ENCODE measurements around the gene PARD3.

The PARD3 gene

DNA sequence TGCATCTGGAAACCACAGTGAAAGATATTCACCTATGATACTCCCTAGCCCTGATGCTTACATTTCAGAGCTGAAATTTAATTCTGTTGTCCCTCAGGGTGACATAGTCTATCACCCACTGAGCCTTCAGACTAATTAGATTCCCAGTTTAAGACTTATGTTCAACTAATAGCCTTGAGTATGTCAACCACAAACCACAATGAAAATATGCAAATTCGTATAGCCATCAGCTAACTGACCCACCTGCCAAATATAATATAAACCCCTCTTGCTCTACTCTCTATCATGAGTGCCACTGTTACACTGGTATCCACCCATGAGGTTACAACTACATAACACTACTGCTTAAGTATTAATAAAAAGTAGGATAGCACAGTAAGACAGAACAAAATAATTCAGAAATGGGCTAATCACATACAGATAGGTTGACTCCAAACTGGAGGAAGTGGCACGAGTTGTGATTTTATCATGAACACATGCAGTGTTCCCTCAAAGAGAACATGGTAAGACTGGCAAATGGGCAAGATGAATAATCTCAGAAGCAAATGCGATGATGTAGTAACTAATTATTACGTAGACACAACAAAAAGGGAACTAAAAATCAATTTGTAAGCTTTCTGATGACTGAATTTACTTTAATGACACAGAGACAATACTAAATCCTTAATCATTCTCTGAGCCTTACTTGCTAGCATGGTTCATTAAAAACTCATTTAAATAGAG is 290.6 kb downstream of the PARD3 start:
- no peak for DNase-seq

DNA sequence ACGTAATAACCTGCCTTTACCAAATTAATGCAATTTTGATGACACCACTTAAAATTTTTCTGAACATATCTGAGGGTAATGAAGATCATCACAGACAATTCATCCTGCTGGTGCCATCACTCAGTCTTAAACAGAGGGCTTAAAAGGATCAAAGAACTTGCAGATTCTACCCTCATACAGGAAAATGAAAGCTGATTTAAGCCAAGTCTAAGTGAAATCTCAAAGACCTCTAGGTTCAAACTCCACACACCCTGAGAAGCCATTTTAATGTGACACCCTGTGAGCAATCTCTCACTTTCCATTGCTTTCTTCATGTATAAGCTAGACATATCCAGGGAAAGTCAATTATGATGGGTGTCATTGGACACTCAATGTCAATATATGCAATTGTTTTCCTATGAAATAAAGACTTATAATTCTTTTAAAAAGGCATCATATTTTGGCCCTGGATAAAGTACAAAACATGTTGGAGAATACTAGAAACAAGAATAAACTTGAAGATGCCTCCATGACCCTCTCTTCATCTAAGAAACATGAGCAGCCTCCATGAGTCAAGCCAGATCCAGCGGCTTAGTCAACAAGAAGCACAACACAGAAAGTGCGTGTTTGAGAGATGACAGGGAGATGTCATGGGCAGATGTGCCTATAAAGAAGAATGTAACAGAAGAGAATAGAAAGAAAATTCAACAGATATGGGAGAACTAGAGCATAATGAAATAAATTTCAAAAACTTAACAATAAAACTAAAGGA is 291.9 kb downstream of the PARD3 start:
- no peak for DNase-seq

DNA sequence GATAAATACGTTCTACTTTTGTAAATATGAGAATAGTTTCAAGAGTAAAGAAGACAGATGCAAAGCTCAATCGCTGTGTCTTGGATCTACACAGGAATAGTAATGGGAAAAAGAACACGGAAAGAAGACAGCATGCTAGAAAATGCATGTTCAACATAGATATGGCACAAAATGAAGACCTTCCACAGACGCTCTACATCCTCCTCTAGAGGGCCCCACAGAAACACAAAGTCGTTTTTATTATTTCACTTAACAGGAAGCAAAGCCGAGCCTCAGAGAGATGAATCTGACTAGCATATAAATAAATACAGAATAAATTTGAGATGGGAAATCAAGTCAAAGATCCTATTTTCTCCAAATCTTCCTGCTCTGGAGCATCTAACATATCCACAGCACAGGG is 292.6 kb downstream of the PARD3 start:
- no peak for DNase-seq

DNA sequence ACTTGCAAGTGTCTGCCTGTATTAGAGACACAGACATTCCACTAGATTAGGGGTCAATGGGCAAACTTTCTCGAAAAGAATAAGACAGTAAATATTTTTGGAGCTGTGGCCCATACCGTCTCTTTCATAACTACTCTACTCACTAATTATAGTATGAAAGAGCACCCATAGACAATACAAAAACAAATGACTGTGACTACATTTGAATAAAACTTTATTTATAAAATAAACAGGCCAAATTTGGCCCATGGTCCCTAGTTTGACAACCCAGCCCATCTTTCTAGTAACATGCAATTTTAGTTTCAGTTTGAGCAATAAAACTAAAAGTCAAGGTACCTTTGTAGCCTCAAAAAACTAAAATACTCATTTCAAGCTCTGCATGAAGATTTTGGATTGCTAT is 294.6 kb downstream of the PARD3 start:
- no peak for DNase-seq

DNA sequence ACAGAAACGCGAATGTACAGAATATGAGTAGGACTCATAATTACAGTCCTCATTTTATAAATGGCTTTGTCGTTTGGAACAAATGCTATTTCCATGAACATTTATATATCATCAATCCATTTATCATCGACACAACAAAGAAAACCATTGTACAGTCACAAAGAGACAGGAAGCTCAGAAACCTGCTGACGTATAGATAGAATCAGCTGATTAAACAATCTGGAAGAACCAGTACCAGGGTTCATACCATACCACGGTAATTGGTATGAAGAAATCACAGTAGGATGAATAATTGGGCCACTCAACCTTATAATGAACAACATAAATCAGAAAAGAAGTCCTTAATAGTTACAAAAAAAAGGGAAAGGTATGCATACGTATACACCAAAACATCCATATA is 295.0 kb downstream of the PARD3 start:
- no peak for DNase-seq

DNA sequence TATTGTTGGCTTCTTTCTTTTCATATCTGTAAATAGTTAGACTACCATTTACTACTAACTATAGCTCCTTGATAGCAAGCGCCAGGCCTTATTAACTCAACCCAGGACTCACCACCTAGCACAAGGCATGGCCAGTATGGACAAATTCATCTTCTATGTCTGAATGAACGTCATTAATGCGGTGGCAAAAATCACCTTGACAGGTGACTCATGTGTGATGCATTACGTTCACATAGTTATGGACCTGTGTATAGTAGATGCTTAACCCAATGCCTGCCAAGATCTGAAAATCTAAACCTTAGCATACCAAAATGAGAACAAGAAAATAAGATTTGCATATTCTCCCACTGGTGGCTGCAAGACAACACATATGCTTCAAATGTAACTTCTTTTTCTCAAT is 300.8 kb downstream of the PARD3 start:
- no peak for DNase-seq

DNA sequence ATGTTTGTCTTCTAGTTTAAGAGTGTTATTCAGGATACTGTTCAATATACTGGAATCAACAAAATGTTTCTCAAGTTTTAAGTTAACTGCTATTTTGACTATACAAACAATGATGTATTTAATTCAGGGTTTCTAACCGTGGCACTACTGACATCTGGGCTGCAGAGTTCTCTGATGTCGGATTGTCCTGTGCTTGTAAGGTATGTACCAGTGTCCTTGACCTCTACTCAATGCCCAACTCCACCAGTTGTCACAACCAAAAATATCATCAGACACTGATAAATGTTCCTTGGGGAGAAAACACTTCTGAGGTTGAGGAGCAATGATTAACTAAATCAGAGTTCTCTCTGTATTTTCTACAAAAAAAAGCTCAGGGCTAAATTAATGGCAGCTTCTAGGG is 301.5 kb downstream of the PARD3 start:
- no peak for DNase-seq

DNA sequence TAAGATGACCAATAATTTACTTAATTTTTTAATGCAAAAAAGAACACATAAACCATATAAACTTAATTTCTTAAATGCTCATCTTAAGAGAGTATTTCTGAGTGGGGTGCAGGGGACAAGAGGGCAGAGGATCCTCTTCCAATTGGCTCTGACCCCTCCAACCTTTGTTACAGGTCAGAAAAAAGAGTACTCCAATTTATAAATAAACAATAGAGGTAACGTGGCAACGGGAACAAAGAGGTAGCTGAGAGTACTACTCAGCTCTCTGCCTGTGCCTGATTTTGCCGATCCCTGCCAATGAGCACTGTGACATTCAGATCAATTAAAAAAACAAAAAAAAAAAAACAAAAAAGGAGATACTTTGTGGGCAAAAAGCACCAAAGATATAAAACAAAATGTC is 307.9 kb downstream of the PARD3 start:
- no peak for DNase-seq

DNA sequence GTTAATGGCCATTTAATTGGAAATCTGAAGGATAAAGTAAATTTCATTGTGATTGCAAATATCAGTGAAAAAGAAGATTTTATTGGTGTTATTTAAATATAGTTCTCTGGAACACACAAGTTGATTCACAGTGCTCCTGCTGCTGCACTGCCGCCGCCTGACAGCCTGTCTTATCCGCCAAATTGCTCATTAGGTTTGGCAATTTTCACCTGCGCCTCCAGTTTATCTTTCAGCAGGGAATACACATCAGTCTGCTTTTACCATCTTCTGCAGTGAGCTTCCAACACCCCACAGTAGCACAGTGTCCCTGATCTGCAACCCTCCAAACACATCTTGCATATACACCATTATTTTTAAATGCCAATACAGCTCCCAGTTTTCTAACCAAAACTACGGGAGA is 308.3 kb downstream of the PARD3 start:
- DNase-seq: no peak

DNA sequence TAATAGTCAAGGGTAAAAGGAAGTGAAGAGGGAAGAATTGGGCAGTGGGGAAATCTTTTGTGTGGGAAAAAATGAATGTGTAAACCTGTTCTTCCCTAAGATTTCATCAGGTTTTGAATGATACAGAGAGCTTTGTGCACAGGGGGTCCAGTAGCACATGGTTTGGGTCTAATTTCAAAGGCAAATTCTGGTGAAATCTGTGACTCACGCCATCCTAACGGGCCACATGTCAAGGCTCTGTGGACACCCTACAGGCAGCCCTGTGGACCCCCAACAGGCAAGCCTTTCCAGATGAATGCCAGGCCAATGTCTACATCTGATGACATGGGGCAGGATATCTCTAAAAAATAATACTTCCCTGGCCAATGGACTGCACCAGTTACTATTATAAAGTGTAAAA is 309.8 kb downstream of the PARD3 start:
- DNase-seq: no peak

DNA sequence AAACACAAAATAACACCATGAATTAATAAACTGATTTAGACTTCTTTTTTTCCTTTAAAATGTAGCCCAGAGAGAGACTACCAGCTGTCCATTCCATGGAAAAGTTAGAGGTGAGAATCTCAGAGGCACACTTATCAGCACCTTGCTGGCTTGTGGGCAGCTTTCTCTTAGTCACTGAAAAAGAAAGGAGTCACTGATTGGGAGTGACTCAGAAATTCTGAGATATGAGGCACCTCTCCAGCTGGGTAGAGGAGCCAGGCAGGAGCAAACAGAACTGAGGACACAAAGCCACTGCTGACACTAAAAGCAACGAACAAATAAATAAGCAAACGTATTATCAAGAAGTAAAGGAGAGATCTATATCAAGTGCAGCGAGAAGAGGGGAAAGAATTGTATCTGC is 310.6 kb downstream of the PARD3 start:
- no peak for DNase-seq

DNA sequence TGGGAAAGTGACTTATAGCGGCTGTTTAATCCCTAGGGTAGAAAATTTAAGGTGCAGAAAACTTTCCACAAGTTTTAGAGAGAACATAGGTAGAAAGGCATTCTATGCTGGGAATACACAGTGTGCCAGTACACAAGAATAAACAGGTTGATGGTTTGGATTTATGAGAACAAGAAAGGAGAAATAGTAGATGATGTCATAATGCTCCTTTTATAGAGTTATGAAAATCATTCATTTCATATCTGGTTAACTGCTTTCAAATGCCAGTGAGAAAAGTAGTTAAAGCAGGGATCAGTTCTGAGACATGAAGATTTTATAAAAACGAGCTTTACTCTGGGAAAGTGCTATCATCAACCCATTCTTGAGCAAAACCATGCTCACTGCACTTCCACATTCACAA is 311.4 kb downstream of the PARD3 start:
- DNase-seq: no peak

DNA sequence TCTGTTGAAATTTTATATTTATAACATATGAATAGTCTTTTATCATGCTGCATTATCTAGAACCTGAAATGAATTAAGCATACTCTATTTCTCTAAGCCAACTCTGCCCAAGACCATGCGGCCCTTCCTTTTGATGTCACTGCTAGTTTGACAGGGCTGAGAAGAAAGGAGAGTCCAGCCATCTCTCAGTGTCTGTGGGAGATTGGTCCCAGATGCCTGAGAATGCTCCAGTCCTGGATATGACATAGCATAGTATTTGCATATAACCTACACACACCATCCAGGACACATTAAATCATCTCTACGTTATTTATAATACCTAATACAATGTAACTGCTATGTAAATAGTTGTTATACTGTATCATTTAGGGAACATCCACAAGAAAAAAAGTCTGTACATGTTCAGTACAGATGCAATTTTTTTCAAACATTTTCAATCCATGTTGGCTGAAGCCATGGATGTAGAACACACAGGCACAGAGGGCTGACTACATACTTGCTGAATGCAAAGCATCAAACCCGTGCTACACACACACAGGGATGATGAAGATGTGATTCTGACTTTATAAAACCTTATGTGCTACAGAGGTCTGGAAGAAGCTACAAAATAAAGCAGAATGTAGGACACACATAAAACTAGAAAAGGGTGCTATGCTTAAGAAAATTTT is 315.4 kb downstream of the PARD3 start:
- DNase-seq: no peak

DNA sequence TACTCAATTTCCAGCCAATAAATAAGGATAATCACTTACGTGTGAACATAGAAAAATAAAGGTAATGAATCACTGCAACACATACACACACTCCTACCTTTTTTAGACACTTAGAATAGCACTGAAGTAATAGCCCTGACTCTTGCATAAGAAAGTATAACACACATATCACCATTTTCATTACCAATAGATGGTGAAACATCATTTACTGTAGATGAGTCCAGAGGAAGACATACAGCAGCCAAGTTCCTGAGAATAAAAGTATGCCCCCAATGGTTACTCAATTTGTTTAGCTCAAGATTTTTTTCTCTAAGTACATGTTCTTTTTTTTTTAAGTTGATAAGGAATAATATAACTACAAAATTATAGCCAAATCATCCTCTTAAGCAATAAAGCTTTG is 316.3 kb downstream of the PARD3 start:
- DNase-seq: no peak

DNA sequence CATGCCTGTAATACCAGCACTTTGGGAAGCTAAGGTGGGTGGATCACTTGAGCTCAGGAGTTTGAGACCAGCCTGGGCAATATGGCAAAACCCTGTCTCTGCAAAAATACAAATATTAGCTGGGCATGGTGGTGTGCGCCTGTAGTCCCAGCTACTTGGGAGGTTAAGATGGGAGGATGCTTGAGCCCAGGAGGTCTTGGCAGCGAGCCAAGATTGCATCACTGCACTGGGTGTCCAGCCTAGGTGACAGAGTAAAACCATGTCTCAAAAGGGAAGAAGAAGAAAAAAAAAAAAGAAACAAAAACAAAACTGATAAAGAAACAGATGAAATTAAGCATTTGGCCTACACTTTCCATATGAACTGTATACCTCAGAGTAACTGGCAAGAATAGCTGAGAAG is 319.2 kb downstream of the PARD3 start:
- DNase-seq: no peak

DNA sequence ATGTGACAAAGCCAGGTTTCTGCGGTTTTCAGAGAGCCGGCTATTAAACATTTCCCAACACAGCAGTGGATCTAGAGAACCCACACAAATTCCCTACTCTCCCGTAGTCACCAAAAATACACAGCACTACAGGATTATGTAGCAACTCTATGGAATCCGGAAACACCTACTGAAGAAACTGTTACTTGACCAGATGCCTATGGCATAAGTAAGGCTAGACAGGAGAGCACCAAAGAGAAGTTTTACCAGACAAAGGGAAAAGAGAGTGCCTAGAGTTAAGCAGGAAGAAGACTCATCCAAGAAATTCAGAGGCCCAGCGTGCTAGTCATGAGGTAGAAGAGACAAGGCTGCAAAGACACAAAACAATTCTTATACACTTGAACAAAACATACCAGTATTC is 321.1 kb downstream of the PARD3 start:
- no peak for DNase-seq

DNA sequence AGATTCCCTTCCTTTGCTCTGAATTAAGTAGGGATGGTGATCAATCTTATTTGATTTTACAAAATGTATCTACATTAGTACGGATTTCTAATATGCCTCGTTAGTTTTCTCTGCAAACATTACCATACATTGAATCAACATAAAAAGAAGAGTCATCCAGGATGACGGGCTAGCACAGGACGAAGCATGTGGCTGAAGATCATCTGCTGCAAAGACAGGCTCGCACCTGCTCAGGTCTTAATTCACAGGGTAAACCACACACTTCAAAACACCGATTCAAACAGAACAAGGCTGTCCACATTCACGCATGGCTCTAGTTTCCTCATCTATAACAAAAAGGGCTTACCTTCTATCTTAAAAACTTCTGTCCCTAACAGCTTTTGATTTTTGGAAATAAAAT is 323.0 kb downstream of the PARD3 start:
- DNase-seq: peak in 1 of 2 experiments; percentile 11

DNA sequence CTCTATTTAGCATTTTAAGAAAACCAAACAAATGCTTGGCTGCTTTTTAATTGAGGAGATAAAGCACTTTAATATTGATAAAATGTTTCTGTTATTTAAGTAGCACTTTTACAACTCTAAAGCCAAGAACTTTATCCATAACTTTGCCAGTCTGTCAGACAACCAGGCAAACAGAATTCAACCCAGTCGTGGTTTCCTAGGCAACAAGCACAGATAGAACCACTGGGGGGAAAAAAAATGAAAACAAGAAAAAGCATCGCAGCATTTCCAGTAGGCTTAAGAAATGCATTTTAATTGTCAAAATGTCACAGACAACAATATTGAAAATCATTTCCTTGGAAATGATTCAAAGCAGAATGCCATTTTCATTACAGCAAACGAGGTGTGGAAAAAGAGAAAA is 323.4 kb downstream of the PARD3 start:
- no peak for DNase-seq

DNA sequence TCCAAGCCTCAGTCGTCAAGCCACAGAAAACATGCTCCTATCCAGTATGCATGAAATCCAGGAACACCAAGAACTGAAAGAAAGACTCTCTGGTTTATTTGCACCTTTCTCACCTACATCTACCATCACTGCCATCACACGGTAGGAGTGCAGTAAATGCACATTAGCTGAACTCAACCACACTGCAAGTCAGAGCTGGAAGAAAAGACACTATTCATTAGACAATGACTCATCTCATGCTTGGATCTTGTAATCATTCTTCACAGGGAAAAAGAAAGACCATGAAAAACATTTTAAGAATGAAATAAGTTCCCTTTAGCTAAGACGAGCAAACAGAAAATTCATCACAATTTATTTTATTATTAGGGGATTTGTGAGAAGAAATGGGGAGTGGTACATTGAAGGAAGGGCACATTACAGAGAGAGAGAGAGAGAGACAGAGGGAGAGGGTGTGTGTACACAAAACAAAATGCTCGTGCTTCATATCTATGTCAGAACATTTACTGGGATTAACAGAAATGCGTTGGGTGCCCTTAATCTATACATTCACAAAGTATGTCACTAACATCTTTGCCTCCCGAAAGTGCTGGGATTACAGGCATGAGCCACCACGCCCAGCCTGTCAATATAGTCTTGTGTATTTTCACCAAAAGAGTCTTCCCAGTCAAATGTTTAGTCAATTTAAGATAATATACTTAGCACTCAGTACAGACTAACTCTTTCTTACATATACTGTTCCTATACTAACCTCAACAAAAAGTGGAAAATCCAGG is 324.9 kb downstream of the PARD3 start:
- no peak for DNase-seq

DNA sequence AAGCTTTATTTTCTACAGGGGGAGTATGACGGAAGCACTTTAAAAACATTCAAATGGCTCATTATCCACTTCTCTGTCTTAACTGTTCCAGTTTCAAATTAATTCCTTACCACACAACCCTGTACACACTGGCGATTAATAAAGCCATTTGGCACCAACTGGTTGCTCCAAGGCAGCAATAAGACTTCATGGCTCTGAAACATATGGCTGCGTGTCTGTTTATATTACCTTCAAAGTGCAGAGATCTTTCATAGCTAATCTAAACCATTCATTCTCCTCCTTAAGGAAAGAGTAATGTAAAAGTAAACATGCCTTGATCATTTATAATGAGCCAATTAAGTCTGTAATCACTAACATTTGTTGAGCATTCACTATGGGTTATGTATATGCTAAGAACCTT is 325.7 kb downstream of the PARD3 start:
- DNase-seq: no peak

DNA sequence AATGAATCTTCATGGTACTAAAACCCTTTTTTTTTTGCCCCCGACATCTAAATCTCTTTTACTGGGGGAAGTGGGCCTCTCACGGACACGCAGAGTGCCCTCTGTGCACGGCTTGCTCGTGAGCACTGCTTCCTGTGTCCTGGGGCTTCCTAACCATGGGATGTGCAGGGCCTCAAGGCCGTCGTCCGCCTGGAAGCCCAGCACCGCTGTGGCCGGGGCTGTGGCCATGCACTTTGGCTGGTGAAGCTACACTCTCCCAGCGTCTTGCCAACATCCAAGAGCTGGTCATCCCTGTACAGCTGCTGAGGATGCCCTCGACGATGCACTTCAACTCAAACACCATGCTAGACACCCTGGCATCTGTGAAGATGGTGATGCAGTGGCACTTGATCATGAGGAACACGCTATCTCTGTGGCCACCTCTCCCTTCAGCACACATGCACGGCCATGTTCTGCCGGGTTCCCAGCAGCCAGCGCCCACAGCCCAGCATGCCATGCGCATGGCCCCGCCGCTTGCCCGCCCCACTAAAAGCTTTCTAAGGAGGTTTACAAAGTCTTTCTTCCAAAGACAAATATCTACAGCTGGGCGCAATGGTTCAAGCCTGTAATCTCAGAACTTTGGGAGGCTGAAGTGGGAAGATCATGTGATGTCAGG is 326.5 kb downstream of the PARD3 start:
- no peak for DNase-seq

DNA sequence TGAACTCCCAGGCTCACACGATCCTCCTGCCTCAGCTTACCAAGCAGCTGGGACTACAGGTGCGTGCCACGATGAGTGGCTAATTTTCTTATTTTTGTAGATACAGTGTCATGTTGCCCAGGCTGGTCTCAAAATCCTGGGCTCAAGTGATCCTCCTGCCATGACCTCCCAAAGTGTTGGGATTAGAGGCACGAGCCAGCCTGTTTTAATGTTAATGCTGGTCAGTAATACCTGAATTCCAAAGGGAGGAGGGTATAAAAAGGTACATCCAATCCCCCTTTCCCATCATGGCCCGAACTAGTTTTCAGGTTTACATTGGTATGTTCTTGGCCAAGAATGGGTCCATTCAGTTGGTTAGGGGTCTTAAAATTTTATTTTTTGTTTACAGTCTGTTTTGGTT is 329.1 kb downstream of the PARD3 start:
- no peak for DNase-seq

DNA sequence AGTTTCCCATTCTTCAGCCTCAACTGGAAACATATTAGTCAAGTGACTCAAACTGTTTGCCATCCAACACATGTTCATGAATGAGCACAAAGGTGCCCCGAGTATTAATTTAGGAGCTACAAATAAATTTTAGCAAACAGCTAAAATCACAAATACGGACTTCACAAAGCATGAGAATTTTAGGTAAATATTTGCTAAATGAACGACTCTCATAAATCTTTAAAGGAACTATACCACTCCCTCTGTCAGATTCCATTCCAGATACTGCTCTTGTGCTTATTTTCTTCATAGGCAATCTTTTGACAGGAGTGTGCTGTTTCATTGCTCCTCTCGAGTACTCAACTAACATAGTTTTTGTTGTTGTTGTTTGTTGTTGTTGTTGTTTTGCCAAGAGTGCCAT is 330.9 kb downstream of the PARD3 start:
- no peak for DNase-seq
